ENCODE results near the gene SMIM23.
"Not testable (repeated sequence)": the region's sequence is repeated elsewhere in the genome, so short reads cannot be mapped to it uniquely, and the experiment has no call there.

SMIM23 gene

DNA sequence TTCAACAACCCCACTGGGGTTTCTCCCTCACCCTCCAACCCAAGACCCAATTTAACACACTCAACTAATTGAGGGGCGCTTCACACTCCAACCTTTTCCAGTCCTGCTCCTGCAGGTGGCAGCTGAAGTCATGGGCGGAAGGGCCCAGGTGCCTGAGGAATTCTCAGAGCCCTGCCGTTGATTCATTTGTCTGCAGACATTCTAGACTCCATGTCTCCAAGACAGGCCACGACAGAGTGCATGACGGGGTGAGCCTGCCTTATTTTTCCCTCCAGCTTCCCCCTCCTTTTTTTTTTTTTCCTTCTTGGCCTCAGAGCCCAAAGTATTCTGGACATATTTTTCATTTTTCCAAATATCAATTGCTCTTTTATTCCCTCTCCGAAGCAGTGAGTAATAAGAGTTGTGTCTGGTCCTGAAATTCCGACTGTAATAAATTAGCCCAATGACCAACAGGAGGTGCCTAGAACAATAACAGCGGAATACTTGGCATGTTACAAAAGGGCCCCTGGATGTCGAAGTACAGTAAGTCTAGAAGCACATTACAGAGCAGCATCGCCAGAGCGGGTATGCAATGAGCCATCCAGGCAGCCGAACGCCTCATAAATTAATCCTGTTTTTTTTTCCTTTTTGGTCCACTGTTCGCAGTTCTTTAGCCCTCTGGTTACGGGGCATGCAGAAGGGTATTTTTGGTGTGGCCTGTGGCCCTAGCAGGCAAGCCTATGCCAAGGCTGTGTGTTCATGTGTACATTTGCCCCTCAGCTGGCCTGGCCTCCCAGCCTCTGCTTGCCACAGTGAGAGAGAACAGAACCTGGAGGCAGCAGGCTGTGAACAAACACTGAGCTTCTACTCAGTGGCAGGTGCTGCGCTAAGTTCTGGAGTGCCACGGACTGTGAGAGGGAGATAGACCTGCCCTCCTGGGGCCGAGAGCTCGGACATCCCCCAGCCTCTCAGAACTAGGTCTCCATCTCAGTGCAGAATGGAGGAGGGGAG, 8.6 kb upstream of the SMIM23 start:
- Histone ChIP-seq H3K4me1 (ENCODE audit: insufficient read depth, poor library complexity, severe bottlenecking) (no peaks in the 10 kb centered on the region), H3K9me3 (ENCODE audit: severe bottlenecking) (no peaks in the 10 kb centered on the region), H3K4me3 (ENCODE audit: severe bottlenecking) (no peak overlapping the region), H3K27me3 (ENCODE audit: insufficient read depth, poor library complexity, severe bottlenecking) (no peaks in the 10 kb centered on the region), H3K27ac (ENCODE audit: poor library complexity, severe bottlenecking) (no peak overlapping the region), H3K36me3 (ENCODE audit: low read depth) (no peaks in the 10 kb centered on the region)
- ATAC-seq (ENCODE audit: low read depth) (peak; percentile 31; the same call in 1 of the 3 replicates), DNase-seq (ENCODE audit: low spot score) (no peak)
- TF ChIP-seq, protein P1, sequence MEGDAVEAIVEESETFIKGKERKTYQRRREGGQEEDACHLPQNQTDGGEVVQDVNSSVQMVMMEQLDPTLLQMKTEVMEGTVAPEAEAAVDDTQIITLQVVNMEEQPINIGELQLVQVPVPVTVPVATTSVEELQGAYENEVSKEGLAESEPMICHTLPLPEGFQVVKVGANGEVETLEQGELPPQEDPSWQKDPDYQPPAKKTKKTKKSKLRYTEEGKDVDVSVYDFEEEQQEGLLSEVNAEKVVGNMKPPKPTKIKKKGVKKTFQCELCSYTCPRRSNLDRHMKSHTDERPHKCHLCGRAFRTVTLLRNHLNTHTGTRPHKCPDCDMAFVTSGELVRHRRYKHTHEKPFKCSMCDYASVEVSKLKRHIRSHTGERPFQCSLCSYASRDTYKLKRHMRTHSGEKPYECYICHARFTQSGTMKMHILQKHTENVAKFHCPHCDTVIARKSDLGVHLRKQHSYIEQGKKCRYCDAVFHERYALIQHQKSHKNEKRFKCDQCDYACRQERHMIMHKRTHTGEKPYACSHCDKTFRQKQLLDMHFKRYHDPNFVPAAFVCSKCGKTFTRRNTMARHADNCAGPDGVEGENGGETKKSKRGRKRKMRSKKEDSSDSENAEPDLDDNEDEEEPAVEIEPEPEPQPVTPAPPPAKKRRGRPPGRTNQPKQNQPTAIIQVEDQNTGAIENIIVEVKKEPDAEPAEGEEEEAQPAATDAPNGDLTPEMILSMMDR (IDR thresholded peaks at IDR 0.05; ENCODE audit: poor library complexity, severe bottlenecking) = no peak

DNA sequence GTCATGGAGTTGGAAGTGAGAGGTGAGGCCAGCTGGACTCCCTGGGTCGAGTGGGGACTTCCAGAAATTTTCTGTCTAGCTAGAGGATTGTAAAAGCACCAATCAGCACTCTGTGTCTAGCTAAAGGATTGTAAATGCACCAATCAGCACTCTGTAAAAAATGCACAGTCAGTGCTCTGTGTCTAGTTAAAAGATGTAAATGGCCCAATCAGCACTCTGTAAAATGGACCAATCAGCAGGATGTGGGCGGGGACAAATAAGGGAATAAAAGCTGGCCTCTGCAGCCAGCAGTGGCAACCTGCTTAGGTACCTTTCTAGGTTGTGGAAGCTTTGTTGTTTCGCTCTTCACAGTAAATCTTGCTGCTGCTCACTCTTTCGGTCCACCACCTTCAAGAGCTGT, 3.9 kb upstream of the SMIM23 start:
- DNase-seq (ENCODE audit: low spot score); H3K9me3 ChIP-seq (ENCODE audit: severe bottlenecking); H3K4me3 ChIP-seq (ENCODE audit: severe bottlenecking); H3K27ac ChIP-seq (ENCODE audit: poor library complexity, severe bottlenecking); H3K36me3 ChIP-seq (ENCODE audit: low read depth); ATAC-seq (ENCODE audit: low read depth); H3K27me3 ChIP-seq (ENCODE audit: insufficient read depth, poor library complexity, severe bottlenecking); H3K4me1 ChIP-seq (ENCODE audit: insufficient read depth, poor library complexity, severe bottlenecking): not testable (repeated sequence)

DNA sequence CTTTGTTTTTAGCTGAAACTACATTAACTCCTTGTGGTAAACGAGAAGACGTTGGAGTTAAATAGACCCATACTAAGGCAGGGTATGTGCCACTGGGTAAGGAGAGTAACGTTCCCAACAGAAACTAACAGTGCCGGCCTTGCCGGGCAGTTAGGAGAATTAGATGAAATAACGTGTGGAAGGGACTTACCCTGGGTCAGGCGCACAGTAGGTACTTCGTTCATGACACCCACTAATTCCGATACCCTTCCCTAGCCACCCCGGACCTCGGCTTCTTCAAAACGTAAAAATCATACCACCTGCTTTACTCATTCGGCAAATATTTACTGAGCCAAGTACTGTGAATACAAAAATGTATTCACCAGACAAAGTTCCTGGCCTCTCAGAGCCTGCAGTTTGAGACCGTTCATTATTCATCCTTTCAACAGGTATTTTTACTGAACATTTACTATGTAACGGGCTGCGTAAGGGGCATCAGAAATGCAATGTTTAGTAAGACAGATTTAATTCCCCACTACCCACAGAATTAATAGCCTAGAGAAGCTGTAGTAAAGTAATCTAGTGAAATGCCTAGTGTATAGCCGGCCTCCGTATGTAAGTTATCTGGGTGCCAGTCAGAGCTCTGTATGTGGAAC, 3.2 kb upstream of the SMIM23 start:
- Histone ChIP-seq H3K27me3 (ENCODE audit: insufficient read depth, poor library complexity, severe bottlenecking) (no peaks in the 10 kb centered on the region), H3K4me3 (ENCODE audit: severe bottlenecking) (no peak overlapping the region), H3K36me3 (ENCODE audit: low read depth) (no peaks in the 10 kb centered on the region), H3K9me3 (ENCODE audit: severe bottlenecking) (no peaks in the 10 kb centered on the region), H3K4me1 (ENCODE audit: insufficient read depth, poor library complexity, severe bottlenecking) (no peaks in the 10 kb centered on the region), H3K27ac (ENCODE audit: poor library complexity, severe bottlenecking) (no peak overlapping the region)
- TF ChIP-seq, protein P1 (IDR thresholded peaks at IDR 0.05; ENCODE audit: poor library complexity, severe bottlenecking) = no peak
- DNase-seq (ENCODE audit: low spot score) (no peak), ATAC-seq (ENCODE audit: low read depth) (no peak)

GRCh38 chr5:171783051-171783450, 2.6 kb upstream of the SMIM23 start:
- DNase-seq (ENCODE audit: low spot score) (no peak), ATAC-seq (ENCODE audit: low read depth) (peak; percentile 72; the same call in 2 of the 3 replicates)
- H3K4me3 ChIP-seq (ENCODE audit: severe bottlenecking) = no peak overlapping the region
- H3K27me3 ChIP-seq (ENCODE audit: insufficient read depth, poor library complexity, severe bottlenecking) = no peaks in the 10 kb centered on the region
- TF ChIP-seq, protein P1 (IDR thresholded peaks at IDR 0.05; ENCODE audit: poor library complexity, severe bottlenecking) = no peak
- no peaks in the 10 kb centered on the region for H3K9me3 ChIP-seq (ENCODE audit: severe bottlenecking)
- H3K36me3 ChIP-seq (ENCODE audit: low read depth) = no peaks in the 10 kb centered on the region
- H3K27ac ChIP-seq (ENCODE audit: poor library complexity, severe bottlenecking) = no peak overlapping the region
- H3K4me1 ChIP-seq (ENCODE audit: insufficient read depth, poor library complexity, severe bottlenecking) = no peaks in the 10 kb centered on the region

GRCh38 chr5:171789353-171789752, 3.7 kb downstream of the SMIM23 start:
- no peak for ATAC-seq (ENCODE audit: low read depth)
- Histone ChIP-seq H3K4me1 (ENCODE audit: insufficient read depth, poor library complexity, severe bottlenecking) (no peaks in the 10 kb centered on the region), H3K27ac (ENCODE audit: poor library complexity, severe bottlenecking) (no peak overlapping the region), H3K36me3 (ENCODE audit: low read depth) (no peaks in the 10 kb centered on the region), H3K9me3 (ENCODE audit: severe bottlenecking) (no peaks in the 10 kb centered on the region), H3K27me3 (ENCODE audit: insufficient read depth, poor library complexity, severe bottlenecking) (no peaks in the 10 kb centered on the region), H3K4me3 (ENCODE audit: severe bottlenecking) (no peak overlapping the region)
- TF ChIP-seq, protein P1 (IDR thresholded peaks at IDR 0.05; ENCODE audit: poor library complexity, severe bottlenecking) = no peak
- DNase-seq (ENCODE audit: low spot score) = no peak
